NT2/D1 (cell line): ENCODE results near the gene BICDL2.

Experiments
- DNase-seq: peaks from one replicate; pipeline ENCODE4 v3.0.0-alpha.2; 2011; ENCODE audit warnings: low read depth, low spot score
- H3K27me3 ChIP-seq: 2 replicates; pipeline ENCODE4 v1.6.0; 2011; ENCODE audit warnings: mild to moderate bottlenecking; ENCODE audit not compliant: insufficient read length, insufficient read depth
- H3K36me3 ChIP-seq: 2 replicates; pipeline ENCODE4 v1.6.1; 2011; ENCODE audit warnings: mild to moderate bottlenecking, low read length, mixed read lengths; ENCODE audit not compliant: insufficient read depth, insufficient read length
- H3K4me1 ChIP-seq: 2 replicates; pipeline ENCODE4 v1.5.1; 2011; ENCODE audit not compliant: insufficient read depth, insufficient read length
- H3K4me3 ChIP-seq: 2 replicates; pipeline ENCODE4 v1.5.1; 2011; ENCODE audit warnings: low read depth; ENCODE audit not compliant: insufficient read length
- H3K9ac ChIP-seq: 2 replicates; pipeline ENCODE4 v1.6.0; 2011; ENCODE audit warnings: low read depth; ENCODE audit not compliant: insufficient read length
- H3K9me3 ChIP-seq: 2 replicates; pipeline ENCODE4 v1.5.1; 2011; ENCODE audit warnings: mild to moderate bottlenecking, low read length; ENCODE audit not compliant: insufficient read depth
- SUZ12 ChIP-seq: IDR thresholded peaks from 2 replicates; pipeline ENCODE4 v1.6.1; 2011; ENCODE audit not compliant: insufficient read length, insufficient read depth; ENCODE audit errors: extremely low read depth
- YY1 ChIP-seq: IDR thresholded peaks from 2 replicates; pipeline ENCODE4 v1.6.1; 2011; ENCODE audit not compliant: insufficient read length, insufficient read depth
- ZNF274 ChIP-seq: IDR thresholded peaks from 2 replicates; pipeline ENCODE4 v1.6.1; 2011; ENCODE audit warnings: mild to moderate bottlenecking, low read depth, low read length

Gene BICDL2

GRCh38 chr16:3030222-3031212, 6.2 kb downstream of the BICDL2 start:
- Histone ChIP-seq H3K9me3 (no peaks in the 10 kb centered on the region), H3K9ac (peak overlapping the region; percentile 52), H3K36me3 (peaks cover 25% of the 10 kb centered on the region), H3K4me1 (peaks cover 30% of the 10 kb centered on the region), H3K27me3 (peaks cover 30% of the 10 kb centered on the region), H3K4me3 (no peak overlapping the region)
- no peak for TF ChIP-seq ZNF274
- TF ChIP-seq SUZ12 = no peak
- no peak for TF ChIP-seq YY1
- no peak for DNase-seq

GRCh38 chr16:3029491-3030221, 7.1 kb downstream of the BICDL2 start:
- DNase-seq = no peak
- TF ChIP-seq SUZ12 (no peak), ZNF274 (no peak), YY1 (no peak)
- Histone ChIP-seq H3K9me3 (no peaks in the 10 kb centered on the region), H3K36me3 (peaks cover 29% of the 10 kb centered on the region), H3K4me1 (peaks cover 30% of the 10 kb centered on the region), H3K4me3 (no peak overlapping the region), H3K27me3 (peaks cover 22% of the 10 kb centered on the region), H3K9ac (no peak overlapping the region)

GRCh38 chr16:3028716-3029319, 7.9 kb downstream of the BICDL2 start:
- no peak for DNase-seq
- Histone ChIP-seq H3K4me1 (peaks cover 30% of the 10 kb centered on the region), H3K4me3 (no peak overlapping the region), H3K36me3 (peaks cover 29% of the 10 kb centered on the region), H3K9ac (peak overlapping the region; percentile 66), H3K27me3 (peaks cover 14% of the 10 kb centered on the region), H3K9me3 (no peaks in the 10 kb centered on the region)
- TF ChIP-seq YY1 (no peak), ZNF274 (no peak), SUZ12 (no peak)

GRCh38 chr16:3027983-3028715, 8.6 kb downstream of the BICDL2 start:
- no peak overlapping the region for H3K4me3 ChIP-seq
- no peak for DNase-seq
- TF ChIP-seq YY1 (no peak), SUZ12 (no peak), ZNF274 (no peak)
- H3K36me3 ChIP-seq = peaks cover 32% of the 10 kb centered on the region
- H3K9ac ChIP-seq = peak overlapping the region; percentile 66
- peaks cover 10% of the 10 kb centered on the region for H3K27me3 ChIP-seq
- H3K4me1 ChIP-seq = peaks cover 30% of the 10 kb centered on the region
- no peaks in the 10 kb centered on the region for H3K9me3 ChIP-seq

- no peaks in the 10 kb centered on the region for H3K9me3 ChIP-seq
- peaks cover 10% of the 10 kb centered on the region for H3K27me3 ChIP-seq
- H3K4me3 ChIP-seq = no peak overlapping the region
- peaks cover 31% of the 10 kb centered on the region for H3K4me1 ChIP-seq
- peak overlapping the region; percentile 54 for H3K9ac ChIP-seq
- H3K36me3 ChIP-seq = peaks cover 38% of the 10 kb centered on the region
- TF ChIP-seq ZNF274 (no peak), SUZ12 (no peak), YY1 (no peak)
- DNase-seq = no peak
These were observed 9.3 kb downstream of the BICDL2 start for GRCh38 chr16:3027489-3027795.

- Histone ChIP-seq H3K4me1 (peaks cover 28% of the 10 kb centered on the region), H3K4me3 (no peak overlapping the region), H3K9ac (peak overlapping the region; percentile 54), H3K36me3 (peaks cover 43% of the 10 kb centered on the region), H3K27me3 (peaks cover 7% of the 10 kb centered on the region), H3K9me3 (no peaks in the 10 kb centered on the region)
- DNase-seq = no peak
- TF ChIP-seq ZNF274 = no peak
- no peak for TF ChIP-seq YY1
- TF ChIP-seq SUZ12 = no peak
These were observed 9.9 kb downstream of the BICDL2 start for GRCh38 chr16:3026609-3027488.
